Activated naive CD4-positive, alpha-beta T cell treated with anti-CD3 and anti-CD28 coated beads, Interleukin-2, amount 50 U/mL, for 16 hours (primary cell): ENCODE results near the gene LRIG2.
"Not testable (repeated sequence)": the region's sequence is repeated elsewhere in the genome, so short reads cannot be mapped to it uniquely, and the experiment has no call there.

ENCODE experiments used
- DNase-seq: peaks from one replicate; pipeline ENCODE4 v3.0.0-alpha.2; 2020

Gene LRIG2

DNA sequence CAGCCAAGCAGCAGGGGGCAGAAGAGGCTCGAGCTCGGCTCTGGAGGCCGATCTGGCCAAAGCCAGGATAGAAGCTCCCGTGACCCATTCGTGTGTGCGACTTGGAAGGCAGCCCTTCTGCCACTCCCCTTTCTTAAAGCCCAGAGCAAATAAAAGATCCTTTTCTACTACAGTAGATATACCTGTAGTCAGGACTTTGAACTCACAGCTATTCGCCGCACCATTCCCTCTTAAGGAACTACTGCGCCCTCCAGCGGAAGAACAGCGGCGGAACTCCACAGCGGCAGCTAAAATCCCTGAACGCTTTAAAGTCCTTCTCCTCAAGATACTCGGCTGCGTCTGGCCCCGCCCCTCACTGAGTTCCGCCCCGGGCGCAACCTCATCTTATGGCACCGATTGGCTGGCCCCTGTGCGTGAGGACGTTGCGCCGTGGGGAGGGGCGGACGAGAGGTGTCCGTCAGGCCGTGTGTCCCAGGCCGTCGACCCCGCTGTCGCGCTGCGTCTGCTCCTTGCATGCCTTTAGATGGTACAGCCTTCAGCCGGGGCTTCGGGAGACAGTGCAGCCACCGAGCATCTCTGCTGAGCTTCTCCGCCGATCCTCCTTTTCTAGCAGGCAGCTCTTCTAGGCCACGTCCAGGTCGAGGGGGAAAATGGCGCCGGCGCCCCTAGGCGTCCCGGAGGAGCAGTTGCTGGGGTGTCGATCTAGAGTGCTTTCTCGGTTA lies at the start of gene LRIG2:
Gene LRIG2, plus strand, starts transcription at position 442 of the 722 bp plus-strand sequence. Its CDS starts 209 bp downstream, at position 651.
- peak; percentile 99 for DNase-seq

DNA sequence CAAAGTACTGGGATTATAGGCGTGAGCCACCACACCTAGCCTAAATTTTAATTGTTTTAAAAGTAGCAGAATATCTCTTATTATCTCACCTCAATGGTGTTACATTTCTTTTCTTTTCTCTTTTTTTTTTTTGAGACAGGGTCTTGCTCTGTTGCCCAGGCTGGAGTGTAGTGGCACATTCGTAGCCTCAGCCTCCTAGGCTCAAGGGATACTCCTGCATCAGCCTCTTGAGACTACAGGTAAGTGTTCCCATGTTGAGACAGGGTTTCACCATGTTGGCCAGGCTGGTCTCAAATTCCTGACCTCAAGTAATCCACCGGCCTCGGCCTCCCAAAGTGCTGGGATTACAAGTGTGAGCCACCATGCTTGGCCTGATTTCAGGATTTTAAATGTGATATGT lies 49.7 kb upstream of the LRIG2 start:
- DNase-seq, result not testable (repeated sequence)

DNA sequence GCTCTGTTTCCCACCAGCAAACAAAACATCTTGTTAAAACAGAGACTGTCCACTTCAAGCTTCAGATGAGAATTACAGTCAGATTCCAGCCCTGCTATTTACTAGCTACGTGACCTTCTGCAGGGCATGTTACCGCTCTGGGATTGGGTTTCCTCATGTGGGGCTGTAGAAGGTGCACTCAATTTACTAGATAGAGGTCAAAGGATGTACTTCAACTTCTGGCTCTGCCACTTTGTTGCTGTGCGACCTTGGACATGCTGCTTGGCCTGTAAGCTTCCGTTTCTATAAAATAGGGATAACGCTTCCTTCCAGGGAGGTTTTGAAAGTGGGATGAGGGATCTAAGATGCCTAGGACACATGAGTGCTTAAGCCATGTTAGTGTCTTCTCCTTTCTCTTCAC lies 46.0 kb upstream of the LRIG2 start:
- no peak for DNase-seq

GRCh38 chr1:113027449-113027848 lies 45.5 kb upstream of the LRIG2 start:
- DNase-seq, result no peak

GRCh38 chr1:113029822-113030221 lies 43.2 kb upstream of the LRIG2 start:
- DNase-seq, result no peak

- no peak for DNase-seq
Observed at GRCh38 chr1:113031171-113031933, 41.6 kb upstream of the LRIG2 start.

DNA sequence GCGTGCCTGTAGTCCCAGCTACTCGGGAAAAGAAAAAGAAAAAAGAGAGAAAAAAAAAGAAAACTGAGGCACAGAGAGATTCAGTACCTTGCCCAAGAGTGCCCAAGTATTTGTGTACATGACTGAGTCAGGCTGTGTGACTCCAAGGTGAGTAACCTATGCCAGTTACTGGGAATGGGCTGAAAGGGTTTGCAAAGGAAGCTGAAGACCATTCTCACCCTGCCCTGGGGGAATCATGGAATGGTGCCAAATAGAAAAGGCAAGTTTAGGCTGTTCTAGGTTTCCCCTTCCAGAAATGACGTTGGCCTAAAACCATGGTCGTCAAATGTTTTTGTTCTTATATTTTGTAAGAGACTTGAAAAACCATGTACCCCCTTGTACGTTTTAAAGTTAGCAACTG lies 37.9 kb upstream of the LRIG2 start:
- DNase-seq, result no peak

- no peak for DNase-seq
Observed at GRCh38 chr1:113036639-113037321, 36.2 kb upstream of the LRIG2 start.

GRCh38 chr1:113040041-113040440 lies 33.0 kb upstream of the LRIG2 start:
- DNase-seq, result no peak

DNA sequence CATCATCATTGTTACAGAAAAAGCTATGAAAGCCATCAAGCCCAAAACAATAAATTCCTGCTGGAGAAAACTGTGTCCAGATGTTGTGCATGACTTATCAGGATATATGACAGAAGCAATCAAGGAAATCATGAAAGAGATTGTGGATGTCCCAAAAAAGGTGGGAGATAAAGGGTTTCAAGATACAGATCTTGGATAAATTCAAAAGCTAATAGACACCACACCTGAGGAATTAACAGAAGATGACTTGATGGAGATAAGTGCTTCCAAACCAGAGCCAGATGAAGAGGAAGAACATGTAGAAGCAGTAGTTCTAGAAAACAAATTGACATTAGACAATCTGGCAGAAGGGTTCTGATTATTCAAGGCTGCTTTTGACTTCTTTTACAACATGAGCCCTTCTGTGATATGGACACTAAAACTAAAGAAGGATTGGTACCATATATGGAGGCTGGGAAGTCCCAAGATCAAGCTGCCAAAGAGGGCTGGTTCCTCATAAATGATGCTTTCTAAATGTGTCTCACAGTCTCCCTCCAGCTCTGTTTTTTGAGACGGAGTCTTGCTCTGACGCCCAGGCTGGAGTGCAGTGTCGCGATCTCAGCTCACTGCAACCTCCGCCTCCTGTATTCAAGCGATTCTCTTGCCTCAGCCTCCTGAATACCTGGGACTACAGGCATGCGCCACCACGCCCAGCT lies 32.1 kb upstream of the LRIG2 start:
- DNase-seq, result no peak

DNA sequence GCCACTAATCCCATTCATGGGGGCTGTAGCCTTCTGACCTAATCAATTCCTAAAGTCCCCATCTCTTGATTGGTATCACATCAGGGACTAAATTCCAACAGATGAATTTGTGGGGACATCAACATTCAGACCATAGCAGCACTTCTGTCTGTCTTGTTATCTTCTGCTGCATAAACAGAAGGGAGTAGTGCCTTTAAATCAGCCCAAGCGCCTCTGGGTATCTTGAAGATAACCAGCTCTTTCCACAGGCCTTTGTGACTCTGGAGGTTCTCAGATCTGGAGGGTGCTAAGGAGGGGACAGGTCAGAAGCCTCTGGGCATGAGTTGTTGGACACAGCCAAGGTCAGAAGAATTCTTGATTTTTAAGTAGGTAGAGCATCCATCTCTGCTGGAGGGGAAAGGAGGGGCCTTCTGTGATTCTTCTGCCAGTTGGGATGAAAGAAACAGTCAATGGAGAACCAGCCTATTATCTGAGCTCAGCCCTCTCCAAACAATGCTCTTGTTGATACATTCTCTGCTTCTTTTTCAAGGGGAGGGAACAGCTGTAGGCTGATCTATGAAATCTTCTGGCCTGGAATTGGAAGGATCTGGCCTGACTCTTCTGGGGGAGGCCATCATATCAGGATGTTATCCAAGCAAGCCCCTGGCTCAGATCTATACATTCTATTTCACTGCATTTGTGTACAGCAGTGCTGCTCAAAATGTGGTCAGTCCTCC lies 31.3 kb upstream of the LRIG2 start:
- DNase-seq, result no peak

GRCh38 chr1:113042285-113043143 lies 30.5 kb upstream of the LRIG2 start:
- no peak for DNase-seq

DNA sequence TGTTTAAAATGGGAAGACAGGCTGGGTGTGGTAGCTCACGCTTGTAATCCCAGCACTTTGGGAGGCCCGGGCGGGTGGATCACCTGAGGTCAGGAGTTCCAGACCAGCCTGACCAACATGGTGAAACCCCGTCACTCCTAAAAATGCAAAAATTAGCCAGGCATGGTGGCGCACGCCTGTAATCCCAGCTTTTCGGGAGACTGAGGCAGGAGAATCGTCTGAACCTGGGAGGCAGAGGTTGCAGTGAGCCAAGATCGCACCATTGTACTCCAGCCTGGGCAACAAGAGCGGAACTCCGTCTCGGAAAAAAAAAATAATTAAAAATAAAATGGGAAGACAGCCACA lies 29.9 kb upstream of the LRIG2 start:
- not testable (repeated sequence) for DNase-seq

DNA sequence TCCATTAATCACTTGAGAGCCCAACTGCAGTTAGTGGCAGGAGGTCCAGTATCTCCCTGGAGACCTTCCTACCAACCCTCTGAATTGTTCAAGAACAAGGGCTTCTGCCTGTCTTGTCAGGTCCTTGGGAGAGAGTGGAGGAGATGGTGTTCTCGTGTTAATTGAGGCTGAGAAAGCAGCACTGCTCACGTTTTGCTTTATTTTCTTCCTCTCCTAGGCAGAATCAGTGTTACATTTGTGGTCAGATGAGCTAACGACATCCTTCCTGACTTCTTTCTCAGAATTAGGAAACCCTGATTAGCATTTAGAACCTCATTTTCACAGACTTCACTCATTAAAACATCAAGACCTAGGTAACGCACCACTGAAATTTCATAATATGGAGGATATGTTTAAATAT lies 26.4 kb upstream of the LRIG2 start:
- DNase-seq, result no peak

- DNase-seq, result no peak
Observed at GRCh38 chr1:113048064-113048463, 24.9 kb upstream of the LRIG2 start.

- no peak for DNase-seq
Observed at GRCh38 chr1:113053344-113054126, 19.5 kb upstream of the LRIG2 start.

- no peak for DNase-seq
Observed at GRCh38 chr1:113055570-113055969, 17.4 kb upstream of the LRIG2 start.

DNA sequence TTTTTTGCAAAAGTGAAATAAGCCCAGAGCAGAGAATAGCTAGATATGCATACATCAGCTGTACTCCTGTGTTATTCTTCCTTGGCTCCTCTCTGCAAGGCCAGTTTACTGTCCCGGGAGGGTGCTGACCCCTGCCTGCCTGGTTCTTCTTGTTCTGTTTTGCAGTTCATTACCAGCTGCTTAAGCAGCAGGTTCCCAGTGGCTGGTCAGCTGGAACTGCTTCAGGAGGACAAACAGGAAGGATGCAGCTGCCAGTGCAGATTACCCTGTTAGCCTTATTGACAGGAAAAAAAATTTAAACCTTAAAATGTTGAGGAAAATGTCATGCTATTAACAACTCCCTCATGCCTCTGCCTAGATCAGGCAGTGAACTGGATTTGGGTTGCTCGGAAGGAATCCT lies 16.0 kb upstream of the LRIG2 start:
- no peak for DNase-seq

- DNase-seq, result no peak
Observed at GRCh38 chr1:113058941-113059706, 13.9 kb upstream of the LRIG2 start.

- not testable (repeated sequence) for DNase-seq
Observed at GRCh38 chr1:113063456-113063855, 9.5 kb upstream of the LRIG2 start.
